H9 (cell line): ENCODE measurements around the gene DENND1A. TPM values are rescaled to one million over a fixed set of nuclear protein-coding genes. Genes with fewer than 3 reads are reported as not detected.

ENCODE experiments used
- DNase-seq: peaks from one replicate; pipeline ENCODE4 v3.0.0-alpha.2; 2017
- H2AFZ ChIP-seq: one replicate; pipeline ENCODE4 v1.6.1; 2013; ENCODE audit warnings: mild to moderate bottlenecking, low read length, control low read depth, moderate library complexity
- H2AK5ac ChIP-seq: 2 replicates; pipeline ENCODE4 v1.6.1; 2013; ENCODE audit warnings: low read length, control low read depth, mixed read lengths; ENCODE audit not compliant: insufficient read length
- H2BK120ac ChIP-seq: one replicate; pipeline ENCODE4 v1.6.1; 2013; ENCODE audit warnings: low read depth, mild to moderate bottlenecking, low read length, control low read depth, inconsistent platforms; ENCODE audit not compliant: poor library complexity, severe bottlenecking
- H2BK12ac ChIP-seq: 2 replicates; pipeline ENCODE4 v1.6.1; 2013; ENCODE audit warnings: low read length, control low read depth, mixed read lengths, low read depth; ENCODE audit not compliant: insufficient read length
- H2BK15ac ChIP-seq: 2 replicates; pipeline ENCODE4 v1.6.1; 2013; ENCODE audit warnings: low read depth, low read length, control low read depth
- H2BK20ac ChIP-seq: one replicate; pipeline ENCODE4 v1.6.1; 2013; ENCODE audit warnings: low read depth, mild to moderate bottlenecking, low read length, control low read depth, inconsistent platforms; ENCODE audit not compliant: poor library complexity, severe bottlenecking
- H2BK5ac ChIP-seq: 2 replicates; pipeline ENCODE4 v1.6.1; 2013; ENCODE audit warnings: low read length, control low read depth, mixed read lengths; ENCODE audit not compliant: insufficient read length
- H3K14ac ChIP-seq: 2 replicates; pipeline ENCODE4 v1.6.1; 2013; ENCODE audit warnings: low read length, control low read depth; ENCODE audit not compliant: insufficient read depth
- H3K18ac ChIP-seq: 2 replicates; pipeline ENCODE4 v1.6.1; 2013; ENCODE audit warnings: low read depth, mild to moderate bottlenecking, mixed read lengths, low read length, control low read depth; ENCODE audit not compliant: insufficient read length
- H3K23ac ChIP-seq: 2 replicates; pipeline ENCODE4 v1.6.1; 2013; ENCODE audit warnings: low read length, control low read depth, mixed read lengths, low read depth; ENCODE audit not compliant: insufficient read length
- H3K23me2 ChIP-seq: 2 replicates; pipeline ENCODE4 v1.6.1; 2013; ENCODE audit warnings: low read depth, mild to moderate bottlenecking, mixed read lengths, low read length, control low read depth; ENCODE audit not compliant: insufficient read length, poor library complexity, severe bottlenecking
- H3K27ac ChIP-seq: 2 replicates; pipeline ENCODE4 v1.5.1; 2013; ENCODE audit warnings: low read length, control low read depth, mixed read lengths, low read depth; ENCODE audit not compliant: insufficient read length
- H3K27me3 ChIP-seq: 2 replicates; pipeline ENCODE4 v1.6.1; 2013; ENCODE audit warnings: low read length, control low read depth, inconsistent platforms; ENCODE audit not compliant: insufficient read depth
- H3K4ac ChIP-seq: 2 replicates; pipeline ENCODE4 v1.6.1; 2013; ENCODE audit warnings: low read depth, mild to moderate bottlenecking, control low read depth, inconsistent platforms, low read length, moderate library complexity
- H3K4me1 ChIP-seq: 2 replicates; pipeline ENCODE4 v1.6.1; 2013; ENCODE audit warnings: low read length, control low read depth, inconsistent platforms; ENCODE audit not compliant: insufficient read depth
- H3K4me2 ChIP-seq: 2 replicates; pipeline ENCODE4 v1.6.1; 2013; ENCODE audit warnings: low read length, control low read depth, mixed read lengths; ENCODE audit not compliant: insufficient read length, insufficient read depth
- H3K56ac ChIP-seq: 2 replicates; pipeline ENCODE4 v1.6.1; 2013; ENCODE audit warnings: low read depth, mild to moderate bottlenecking, mixed read lengths, low read length, control low read depth; ENCODE audit not compliant: insufficient read length
- H3K79me1 ChIP-seq: 2 replicates; pipeline ENCODE4 v1.6.1; 2013; ENCODE audit warnings: low read depth, mild to moderate bottlenecking, moderate library complexity, low read length, control low read depth, inconsistent platforms; ENCODE audit not compliant: insufficient read depth, poor library complexity, severe bottlenecking
- H3K79me2 ChIP-seq: 2 replicates; pipeline ENCODE4 v1.6.1; 2013; ENCODE audit warnings: low read length, control low read depth, inconsistent platforms; ENCODE audit not compliant: insufficient read depth
- H3K9ac ChIP-seq: 2 replicates; pipeline ENCODE4 v1.6.1; 2013; ENCODE audit warnings: low read length, control low read depth, mixed read lengths; ENCODE audit not compliant: insufficient read length; ENCODE audit errors: extremely low read depth
- H3K9me3 ChIP-seq: one replicate; pipeline ENCODE4 v1.6.1; 2013; ENCODE audit warnings: low read depth, low read length, inconsistent platforms; ENCODE audit not compliant: control insufficient read depth
- H3T11ph ChIP-seq: one replicate; pipeline ENCODE4 v1.6.1; 2013; ENCODE audit warnings: mild to moderate bottlenecking, low read length, control low read depth, inconsistent platforms
- H4K20me1 ChIP-seq: one replicate; pipeline ENCODE4 v1.6.1; 2013; ENCODE audit not compliant: control insufficient read depth, insufficient read length, insufficient read depth
- H4K5ac ChIP-seq: 2 replicates; pipeline ENCODE4 v1.6.1; 2013; ENCODE audit warnings: low read depth, mild to moderate bottlenecking, mixed read lengths, low read length, control low read depth; ENCODE audit not compliant: insufficient read length
- H4K8ac ChIP-seq: replicated peaks from 2 replicates; pipeline ENCODE4 v1.6.1; 2013; ENCODE audit warnings: low read length, control low read depth, mixed read lengths, low read depth; ENCODE audit not compliant: insufficient read length
- H4K91ac ChIP-seq: 2 replicates; pipeline ENCODE4 v1.6.1; 2013; ENCODE audit warnings: low read depth, mild to moderate bottlenecking, moderate library complexity, mixed read lengths, low read length, control low read depth; ENCODE audit not compliant: insufficient read length
- H3K27ac Mint-ChIP-seq, 3 experiments: 2 replicates in 2 of 3; 3 replicates in 1 of 3; pipeline ENCODE4 v1.8.0; 2020 to 2021; ENCODE audit warnings: mixed read lengths in 3 of 3, mild to moderate bottlenecking in 1 of 3, moderate library complexity in 1 of 3
- H3K27me3 Mint-ChIP-seq: 2 replicates; pipeline ENCODE4 v1.8.0; 2021; ENCODE audit warnings: low read depth, mild to moderate bottlenecking, moderate library complexity, mixed read lengths
- H3K36me3 Mint-ChIP-seq, 3 experiments: 2 replicates in 2 of 3; 3 replicates in 1 of 3; pipeline ENCODE4 v1.8.0; 2020 to 2021; ENCODE audit warnings: low read depth in 3 of 3, mixed read lengths in 3 of 3; ENCODE audit not compliant: insufficient read depth in 1 of 3
- H3K4me1 Mint-ChIP-seq, 2 experiments: 2 replicates each; pipeline ENCODE4 v1.8.0; 2020; ENCODE audit warnings: mixed read lengths in 2 of 2
- H3K4me3 Mint-ChIP-seq, 2 experiments: 2 replicates in 1 of 2; 3 replicates in 1 of 2; pipeline ENCODE4 v1.8.0; 2020 to 2021; ENCODE audit warnings: mild to moderate bottlenecking in 2 of 2, mixed read lengths in 2 of 2, moderate library complexity in 1 of 2
- H3K9me3 Mint-ChIP-seq, 2 experiments: 2 replicates in 1 of 2; 3 replicates in 1 of 2; pipeline ENCODE4 v1.8.0; 2020; ENCODE audit warnings: mild to moderate bottlenecking in 2 of 2, mixed read lengths in 2 of 2, moderate library complexity in 1 of 2
- CTCF ChIP-seq: fragments of 200-600 bp; sonication (generic); conservative IDR thresholded peaks from 3 replicates; pipeline ENCODE4 v1.8.0; 2021; ENCODE audit warnings: antibody characterized with exemption, mild to moderate bottlenecking
- WGBS: extraction: QIAGEN DNeasy Blood & Tissue Kit; methylation state at CpG from one replicate; pipeline ENCODE4 v1.1.7; 2013; ENCODE audit warnings: missing lambda C conversion rate, low lambda C conversion rate, mixed read lengths; ENCODE audit not compliant: insufficient read length; ENCODE audit errors: extremely low coverage; 5-methylcytosine and 5-hydroxymethylcytosine counted together
- total RNA-seq: library from RNA; stranded (reverse); gene quantifications from 2 replicates; pipeline ENCODE4 v1.2.1, GENCODE V29; 2021

DENND1A gene
- total RNA-seq, 1 experiment from 2014 or later = 20.4 TPM

DNA sequence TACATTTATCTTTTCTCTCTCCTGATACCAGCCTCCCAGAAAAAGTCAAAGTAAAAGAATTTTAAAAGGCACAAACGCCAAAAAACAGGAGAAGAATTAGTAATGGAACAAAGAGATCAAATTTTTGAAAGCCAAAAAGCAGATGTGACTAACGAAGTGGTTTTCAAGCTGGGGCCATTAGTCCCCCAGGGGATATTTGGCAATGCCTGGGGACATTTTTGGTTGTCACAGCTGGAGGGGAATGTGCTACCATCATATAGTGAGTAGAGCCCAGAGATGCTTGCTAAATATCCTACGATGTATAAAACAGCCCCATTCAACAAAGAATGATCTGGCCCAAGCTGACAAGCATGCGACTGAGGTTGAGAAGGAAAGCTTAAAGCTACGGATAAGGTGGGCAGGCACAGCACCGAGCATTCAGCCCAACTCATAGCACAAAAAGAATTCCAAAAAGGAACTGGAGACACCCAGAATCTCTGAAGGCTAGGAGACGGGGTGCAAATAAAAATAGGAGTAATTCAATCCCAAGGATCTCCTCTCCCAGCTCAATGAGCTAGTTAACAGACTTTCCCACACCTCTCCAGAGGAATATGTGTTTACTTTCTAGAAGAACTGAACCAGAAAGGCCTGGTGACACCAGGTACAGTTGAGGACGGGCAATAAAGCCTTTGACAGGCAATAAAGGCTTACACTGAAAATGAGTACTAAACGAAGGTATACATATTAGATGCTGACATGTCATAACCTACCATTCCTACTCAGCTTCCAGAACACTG is 269.0 kb downstream of the DENND1A start:
- Histone ChIP-seq H2BK5ac (no peak overlapping the region), H3T11ph (no peak overlapping the region), H2AFZ (no peak overlapping the region), H3K79me2 (no peaks in the 10 kb centered on the region), H3K23me2 (no peaks in the 10 kb centered on the region), H3K9me3 (no peaks in the 10 kb centered on the region), H3K4me1 (0 out of 2 replicates have a peak, but pooled peaks cover 2% of the 10 kb centered on the region), H2BK15ac (no peak overlapping the region), H2AK5ac (no peak overlapping the region), H4K20me1 (no peaks in the 10 kb centered on the region), H4K8ac (no peak overlapping the region), H3K14ac (no peak overlapping the region), H3K18ac (no peak overlapping the region), H4K5ac (no peak overlapping the region), H4K91ac (no peak overlapping the region), H3K9ac (no peak overlapping the region), H2BK12ac (no peak overlapping the region), H2BK20ac (no peak overlapping the region), H3K56ac (no peak overlapping the region), H3K23ac (no peak overlapping the region), H3K4ac (no peak overlapping the region), H3K79me1 (no peaks in the 10 kb centered on the region), H3K27me3 (no peaks in the 10 kb centered on the region), H3K27ac (no peak overlapping the region), H3K4me2 (no peak overlapping the region), H2BK120ac (no peak overlapping the region)
- H3K36me3 Mint-ChIP-seq = peaks cover 31 to 35% (median 32%) of the 10 kb centered on the region in 3 experiments
- H3K27me3 Mint-ChIP-seq = no peaks in the 10 kb centered on the region
- no peak for DNase-seq
- H3K4me3 Mint-ChIP-seq = no peak overlapping the region
- no peak for TF ChIP-seq CTCF
- H3K4me1 Mint-ChIP-seq = peaks cover 19 to 28% of the 10 kb centered on the region in 2 experiments
- peaks cover 4 to 24% of the 10 kb centered on the region in 2 experiments for H3K9me3 Mint-ChIP-seq
- H3K27ac Mint-ChIP-seq = no peak overlapping the region; a peak in 2 of 7 replicates
- no CpG with 5 or more reads among the region's 9 CpGs for WGBS
